IPS-15b (cell line): ENCODE measurements around the gene ZNF77.
"Not testable (repeated sequence)": the region's sequence is repeated elsewhere in the genome, so short reads cannot be mapped to it uniquely, and the experiment has no call there.

ENCODE experiments used
- H3K27me3 ChIP-seq: one replicate; pipeline ENCODE4 v1.6.1; 2013; ENCODE audit warnings: low read length; ENCODE audit not compliant: control insufficient read depth, insufficient read depth
- H3K36me3 ChIP-seq: one replicate; pipeline ENCODE4 v1.6.1; 2013; ENCODE audit warnings: low read length; ENCODE audit not compliant: control insufficient read depth, insufficient read depth
- H3K4me1 ChIP-seq: one replicate; pipeline ENCODE4 v1.6.1; 2013; ENCODE audit warnings: mild to moderate bottlenecking, low read length; ENCODE audit not compliant: control insufficient read depth, insufficient read depth
- H3K4me3 ChIP-seq: one replicate; pipeline ENCODE4 v1.5.1; 2013; ENCODE audit warnings: low read depth, low read length
- H3K9ac ChIP-seq: one replicate; pipeline ENCODE4 v1.6.1; 2013; ENCODE audit warnings: low read depth, mild to moderate bottlenecking, low read length
- H3K9me3 ChIP-seq: one replicate; pipeline ENCODE4 v1.6.1; 2013; ENCODE audit warnings: mild to moderate bottlenecking, low read length; ENCODE audit not compliant: control insufficient read depth, insufficient read depth

ZNF77 gene

DNA sequence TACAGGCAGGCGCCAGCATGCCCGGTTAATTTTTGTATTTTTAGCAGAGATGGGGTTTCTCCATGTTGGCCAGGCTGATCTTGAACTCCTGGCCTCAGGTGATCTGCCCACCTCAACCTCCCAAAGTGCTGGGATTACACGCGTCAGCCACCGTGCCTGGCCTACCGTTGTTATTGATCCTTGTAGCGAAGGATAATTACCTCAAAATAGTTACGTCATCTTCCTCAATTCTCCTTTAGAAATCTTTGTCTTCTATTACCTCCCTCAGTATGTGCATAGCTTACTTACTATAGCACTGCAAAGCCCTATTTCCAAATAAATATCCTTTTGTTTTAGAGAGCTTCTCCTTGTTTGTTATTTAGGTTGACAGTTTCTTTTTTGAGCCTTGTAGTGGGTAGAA lies 23.2 kb upstream of the ZNF77 start:
- H3K9ac ChIP-seq = no peak overlapping the region
- H3K36me3 ChIP-seq = no peaks in the 10 kb centered on the region
- H3K9me3 ChIP-seq = no peaks in the 10 kb centered on the region
- H3K4me1 ChIP-seq = no peaks in the 10 kb centered on the region
- no peak overlapping the region for H3K4me3 ChIP-seq
- no peaks in the 10 kb centered on the region for H3K27me3 ChIP-seq

DNA sequence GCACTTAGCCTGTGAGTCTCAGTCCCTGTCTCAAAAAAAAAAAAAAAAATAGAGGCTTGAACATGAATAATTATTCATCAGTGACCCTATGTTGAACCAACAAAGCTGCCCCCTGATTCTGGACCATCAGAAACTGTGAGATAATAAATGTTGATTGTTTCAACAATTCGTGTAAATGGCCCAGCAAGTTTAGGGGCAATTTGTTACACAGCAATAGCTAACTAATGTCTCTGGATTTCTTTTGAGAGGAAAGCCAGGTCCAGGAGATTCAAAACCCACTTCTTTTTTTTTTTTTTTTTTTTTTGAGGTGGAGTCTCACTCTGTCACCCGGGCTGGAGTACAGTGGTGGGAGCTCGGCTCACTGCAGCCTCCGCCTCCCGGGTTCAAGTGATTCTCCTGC lies 20.1 kb upstream of the ZNF77 start:
- Histone ChIP-seq H3K9me3 (no peaks in the 10 kb centered on the region), H3K27me3 (no peaks in the 10 kb centered on the region), H3K4me1 (no peaks in the 10 kb centered on the region), H3K4me3 (no peak overlapping the region), H3K36me3 (no peaks in the 10 kb centered on the region), H3K9ac (no peak overlapping the region)

DNA sequence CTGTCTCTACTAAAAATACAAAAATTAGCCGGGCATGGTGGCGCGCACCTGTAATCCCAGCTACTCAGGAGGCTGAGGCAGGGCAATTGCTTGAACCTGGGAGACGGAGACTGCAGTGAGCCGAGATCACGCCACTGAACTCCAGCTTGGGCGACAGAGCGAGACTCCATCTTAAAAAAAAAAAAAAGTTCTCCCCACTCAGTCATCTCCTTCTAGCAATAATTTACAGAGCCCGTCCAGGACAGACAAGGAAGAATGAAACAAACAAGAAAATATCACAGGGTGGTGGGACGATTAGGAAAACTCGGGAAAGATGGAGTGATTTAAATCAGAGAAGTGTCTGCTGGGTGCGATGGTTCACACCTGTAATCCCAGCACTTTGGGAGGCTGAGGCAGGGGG lies 18.9 kb upstream of the ZNF77 start:
- H3K4me3 ChIP-seq, H3K9me3 ChIP-seq, H3K9ac ChIP-seq, H3K4me1 ChIP-seq, H3K27me3 ChIP-seq, H3K36me3 ChIP-seq: not testable (repeated sequence)

DNA sequence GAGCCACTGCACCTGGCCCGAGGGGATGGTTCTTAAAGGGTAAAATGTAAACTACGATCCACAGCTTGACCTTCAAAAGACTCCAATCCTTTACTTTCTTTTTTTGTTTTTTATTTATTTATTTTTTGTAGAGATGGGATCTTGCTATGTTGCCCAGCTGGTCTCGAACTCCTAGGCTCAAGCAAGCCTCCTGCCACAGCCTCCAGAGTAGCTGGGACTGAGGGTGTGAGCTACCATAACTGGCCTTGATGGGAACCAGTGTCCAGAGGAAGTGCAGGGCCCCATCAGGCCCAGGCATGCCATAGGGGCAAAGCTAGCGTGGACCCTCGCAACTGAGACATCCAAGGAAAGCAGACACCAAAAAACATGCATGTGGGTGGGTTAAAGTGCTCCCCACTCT lies 18.4 kb upstream of the ZNF77 start:
- Histone ChIP-seq H3K4me1 (no peaks in the 10 kb centered on the region), H3K4me3 (no peak overlapping the region)

DNA sequence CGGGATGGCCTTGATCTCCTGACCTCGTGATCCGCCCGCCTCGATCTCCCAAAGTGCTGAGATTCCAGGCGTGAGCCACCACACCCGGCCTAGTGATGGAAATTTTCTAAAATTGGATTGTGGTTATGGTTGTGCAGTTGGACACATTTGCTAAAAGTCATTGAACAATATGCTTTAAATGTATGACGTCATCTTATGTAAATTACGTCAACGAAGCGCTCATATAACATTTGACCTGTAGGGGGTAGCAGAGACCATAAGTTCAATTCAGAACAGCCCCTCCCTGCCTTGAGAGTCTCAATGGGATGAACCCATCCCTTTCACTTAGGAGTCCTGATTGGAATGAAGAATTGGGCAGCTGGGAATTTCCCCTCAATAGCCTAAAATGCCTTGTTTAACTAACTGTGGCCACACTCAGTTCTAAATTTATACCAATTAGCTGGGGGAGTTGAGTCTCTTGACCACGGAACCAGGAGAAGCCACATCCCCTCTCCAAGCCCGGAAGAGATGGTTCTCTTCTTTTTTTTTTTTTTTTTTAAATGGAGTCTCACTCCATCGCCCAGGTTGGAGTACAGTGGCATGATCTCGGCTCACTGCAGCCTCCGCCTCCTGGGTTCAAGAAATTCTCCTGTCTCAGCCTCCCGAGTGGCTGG lies 17.4 kb upstream of the ZNF77 start:
- Histone ChIP-seq H3K27me3 (no peaks in the 10 kb centered on the region), H3K9me3 (no peaks in the 10 kb centered on the region), H3K36me3 (no peaks in the 10 kb centered on the region), H3K9ac (no peak overlapping the region), H3K4me3 (no peak overlapping the region), H3K4me1 (no peaks in the 10 kb centered on the region)

More for the DNA sequence above, 18.4 kb upstream of the ZNF77 start:
- no peaks in the 10 kb centered on the region for H3K27me3 ChIP-seq
- H3K36me3 ChIP-seq = no peaks in the 10 kb centered on the region
- no peaks in the 10 kb centered on the region for H3K9me3 ChIP-seq
- H3K9ac ChIP-seq = no peak overlapping the region

DNA sequence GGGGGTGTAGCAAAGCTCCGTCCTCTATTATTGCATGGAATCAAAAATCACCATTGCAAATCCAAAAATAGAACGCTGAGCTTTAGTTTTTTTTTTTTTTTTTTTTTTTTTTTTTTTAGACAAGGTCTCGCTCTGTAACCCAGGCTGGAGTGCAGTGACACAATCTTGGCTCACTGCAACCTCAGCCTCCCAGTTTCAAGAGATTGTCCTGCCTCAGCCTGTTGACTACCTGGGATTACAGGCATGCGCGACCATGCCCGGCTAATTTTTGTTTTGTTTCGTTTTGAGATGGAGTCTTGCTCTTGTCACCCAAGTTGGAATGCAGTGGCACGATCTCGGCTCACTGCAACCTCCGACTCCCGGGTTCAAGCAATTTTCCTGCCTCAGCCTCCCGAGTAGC lies 15.3 kb upstream of the ZNF77 start:
- H3K9ac ChIP-seq = no peak overlapping the region
- H3K27me3 ChIP-seq = no peaks in the 10 kb centered on the region
- H3K4me3 ChIP-seq = no peak overlapping the region
- H3K4me1 ChIP-seq = no peaks in the 10 kb centered on the region
- no peaks in the 10 kb centered on the region for H3K9me3 ChIP-seq
- H3K36me3 ChIP-seq = no peaks in the 10 kb centered on the region

DNA sequence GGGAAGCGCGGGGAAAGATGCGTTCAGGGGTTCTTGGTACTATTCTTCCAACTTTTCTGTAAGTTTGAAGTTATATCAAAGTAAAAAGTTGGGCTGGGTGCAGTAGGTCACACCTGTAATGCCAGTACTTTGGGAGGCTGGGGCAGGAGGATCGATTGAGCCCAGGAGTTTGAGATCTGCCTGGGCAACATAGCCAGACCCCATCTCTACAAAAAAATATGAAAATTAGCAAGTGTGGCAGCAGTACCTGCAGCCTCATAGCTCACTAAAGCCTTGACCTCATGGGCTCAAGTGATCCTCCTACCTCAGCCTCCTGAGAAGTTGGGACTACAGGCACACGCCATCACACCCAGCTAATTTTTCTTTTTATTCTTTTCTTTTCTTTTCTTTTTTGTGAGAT lies 12.4 kb upstream of the ZNF77 start:
- Histone ChIP-seq H3K9me3 (no peaks in the 10 kb centered on the region), H3K9ac (no peak overlapping the region), H3K36me3 (no peaks in the 10 kb centered on the region), H3K27me3 (no peaks in the 10 kb centered on the region), H3K4me3 (no peak overlapping the region), H3K4me1 (no peaks in the 10 kb centered on the region)

DNA sequence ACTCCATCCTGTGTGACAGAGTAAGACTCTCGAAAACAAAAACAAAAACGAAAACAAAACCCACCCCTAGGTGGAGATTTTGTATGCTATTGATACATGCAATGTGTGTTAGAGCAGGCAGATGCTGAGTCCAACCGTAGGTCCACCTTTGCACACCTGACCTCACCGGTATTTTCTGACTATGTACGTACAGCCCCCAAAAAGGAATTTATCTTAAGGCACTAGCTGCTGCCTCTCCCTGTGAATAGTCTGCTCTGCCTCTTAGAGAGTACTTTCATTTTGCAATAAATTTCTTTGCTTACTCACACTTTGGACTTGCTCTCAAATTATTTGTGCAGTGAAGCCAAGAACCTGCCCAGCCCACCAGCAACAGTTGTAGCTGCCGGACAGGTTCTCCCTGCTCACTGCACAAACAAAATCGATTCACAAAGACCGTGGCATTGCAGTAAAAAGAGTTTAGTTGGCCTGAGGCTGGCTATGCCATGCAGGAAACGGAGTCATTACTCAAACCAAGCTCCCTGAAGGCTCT lies 8.2 kb upstream of the ZNF77 start:
- no peaks in the 10 kb centered on the region for H3K9me3 ChIP-seq
- H3K36me3 ChIP-seq = no peaks in the 10 kb centered on the region
- H3K27me3 ChIP-seq = no peaks in the 10 kb centered on the region
- no peak overlapping the region for H3K4me3 ChIP-seq
- no peaks in the 10 kb centered on the region for H3K4me1 ChIP-seq
- no peak overlapping the region for H3K9ac ChIP-seq

DNA sequence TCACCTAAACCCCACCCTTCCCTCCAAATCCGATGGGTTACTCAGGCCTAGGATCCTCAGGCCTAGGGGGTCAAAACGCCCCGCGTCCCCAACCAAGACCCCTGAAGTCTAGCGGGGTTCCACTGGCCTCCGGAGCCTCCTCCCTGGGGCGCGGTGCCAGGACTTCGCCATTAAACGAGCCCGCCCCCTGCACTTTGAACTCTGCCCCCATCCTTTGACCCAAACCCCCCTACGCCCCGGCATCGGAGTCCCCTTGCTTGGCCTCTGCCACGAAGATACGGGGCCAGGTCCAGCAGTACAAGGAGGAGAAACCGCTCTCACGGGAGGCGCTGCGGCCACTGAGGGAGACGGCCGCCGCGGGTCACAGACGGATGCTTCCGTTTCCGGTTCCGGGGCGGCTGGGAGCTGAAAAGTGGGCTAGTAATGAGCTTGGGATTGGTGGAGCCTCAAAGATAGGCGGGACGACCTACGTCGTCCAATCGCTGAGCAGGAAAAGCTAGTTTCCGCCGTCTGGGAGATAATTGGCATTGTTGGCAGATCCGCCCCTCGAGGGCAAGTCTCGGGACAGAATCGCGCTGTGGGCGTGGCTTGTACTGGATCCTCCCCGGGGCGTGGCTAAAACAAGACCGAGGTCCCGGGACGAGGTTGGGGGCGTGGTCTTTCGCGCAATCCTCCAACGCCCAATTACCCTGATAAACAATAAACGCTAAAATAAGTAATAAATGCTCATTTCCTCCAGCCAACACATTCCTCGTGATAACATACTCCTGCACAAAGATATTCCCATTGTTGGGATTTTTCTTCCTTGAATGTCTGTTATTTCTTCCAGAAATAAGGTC lies 5.7 kb upstream of the ZNF77 start:
- H3K9me3 ChIP-seq = no peaks in the 10 kb centered on the region
- H3K36me3 ChIP-seq = no peaks in the 10 kb centered on the region
- no peaks in the 10 kb centered on the region for H3K4me1 ChIP-seq
- H3K9ac ChIP-seq = peak overlapping the region; percentile 85
- H3K4me3 ChIP-seq = peak overlapping the region; percentile 92
- H3K27me3 ChIP-seq = no peaks in the 10 kb centered on the region

DNA sequence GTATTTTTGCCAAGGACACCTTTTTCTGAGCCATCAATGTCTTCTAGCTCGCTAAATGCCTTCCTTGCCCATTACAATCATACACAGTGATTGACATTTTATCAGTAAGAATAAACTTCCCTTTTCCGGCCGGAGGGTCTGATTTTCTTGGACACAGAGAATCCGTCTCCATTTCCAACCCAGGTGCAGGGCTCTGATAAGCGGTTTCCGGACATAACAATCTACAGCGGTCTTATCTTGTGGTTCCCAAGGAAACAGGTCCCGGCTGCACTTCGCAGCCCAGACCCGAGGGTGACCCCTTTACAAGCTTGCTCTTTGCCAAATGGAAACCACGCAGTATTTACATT lies 5.1 kb upstream of the ZNF77 start:
- Histone ChIP-seq H3K9me3 (no peaks in the 10 kb centered on the region), H3K4me3 (peak overlapping the region; percentile 92), H3K9ac (peak overlapping the region; percentile 85), H3K36me3 (no peaks in the 10 kb centered on the region), H3K4me1 (no peaks in the 10 kb centered on the region), H3K27me3 (no peaks in the 10 kb centered on the region)

DNA sequence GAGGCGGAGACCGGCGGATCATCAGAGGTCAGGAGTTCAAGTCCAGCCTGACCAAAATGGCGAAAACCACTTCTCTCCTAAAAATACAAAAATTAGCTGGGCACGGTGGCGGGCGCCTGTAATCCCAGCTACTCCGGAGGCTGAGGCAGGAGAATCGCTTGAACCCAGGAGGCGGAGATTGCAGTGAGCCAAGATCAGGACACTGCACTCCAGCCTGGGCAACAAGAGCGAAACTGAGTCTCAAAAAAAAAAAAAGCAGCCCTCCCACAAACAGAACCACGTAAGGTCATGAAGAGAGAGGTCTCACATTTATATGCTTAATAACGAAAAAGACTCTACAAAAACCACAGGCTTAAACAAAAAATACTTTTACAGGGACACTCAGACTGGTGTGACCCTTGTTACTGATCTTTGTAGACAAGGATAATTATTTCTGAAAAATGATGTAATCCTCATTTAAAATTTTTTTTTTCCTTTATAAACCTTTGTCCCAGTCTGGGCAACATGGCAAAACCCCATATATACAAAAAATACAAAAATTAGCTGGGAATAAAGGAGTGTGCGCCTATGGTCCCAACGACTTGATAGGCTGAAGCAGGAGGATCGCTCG lies 909 bp upstream of the ZNF77 start:
- Histone ChIP-seq H3K9me3 (no peaks in the 10 kb centered on the region), H3K4me3 (peak overlapping the region; percentile 64), H3K27me3 (no peaks in the 10 kb centered on the region), H3K9ac (peak overlapping the region; percentile 0), H3K4me1 (no peaks in the 10 kb centered on the region), H3K36me3 (no peaks in the 10 kb centered on the region)

DNA sequence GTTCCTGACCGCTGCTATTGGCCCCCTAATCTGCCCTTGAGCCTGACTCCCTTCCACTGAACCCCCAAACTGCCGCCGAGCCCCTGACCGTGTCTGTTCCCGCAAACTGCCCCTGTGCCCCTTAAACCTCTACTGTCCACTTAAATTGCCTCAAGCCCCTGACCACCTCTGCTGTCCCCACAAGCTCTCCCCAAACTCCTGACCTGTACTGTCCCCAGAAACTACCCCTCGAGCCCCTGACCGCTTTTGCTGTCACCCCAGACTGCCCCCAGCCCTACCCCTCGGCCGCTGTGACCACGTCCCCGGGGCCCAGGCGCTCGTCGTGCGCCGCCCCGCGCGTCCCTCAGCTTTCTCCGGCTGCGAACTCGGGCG lies 382 bp downstream of the ZNF77 start:
- peak overlapping the region; percentile 64 for H3K4me3 ChIP-seq
- H3K9ac ChIP-seq = peak overlapping the region; percentile 87
- no peaks in the 10 kb centered on the region for H3K27me3 ChIP-seq
- H3K9me3 ChIP-seq = no peaks in the 10 kb centered on the region
- H3K4me1 ChIP-seq = no peaks in the 10 kb centered on the region
- no peaks in the 10 kb centered on the region for H3K36me3 ChIP-seq
